Measurements from ENCODE around the gene CISTR.
"Not testable (repeated sequence)": the region's sequence is repeated elsewhere in the genome, so short reads cannot be mapped to it uniquely, and the experiment has no call there.

CISTR gene

DNA sequence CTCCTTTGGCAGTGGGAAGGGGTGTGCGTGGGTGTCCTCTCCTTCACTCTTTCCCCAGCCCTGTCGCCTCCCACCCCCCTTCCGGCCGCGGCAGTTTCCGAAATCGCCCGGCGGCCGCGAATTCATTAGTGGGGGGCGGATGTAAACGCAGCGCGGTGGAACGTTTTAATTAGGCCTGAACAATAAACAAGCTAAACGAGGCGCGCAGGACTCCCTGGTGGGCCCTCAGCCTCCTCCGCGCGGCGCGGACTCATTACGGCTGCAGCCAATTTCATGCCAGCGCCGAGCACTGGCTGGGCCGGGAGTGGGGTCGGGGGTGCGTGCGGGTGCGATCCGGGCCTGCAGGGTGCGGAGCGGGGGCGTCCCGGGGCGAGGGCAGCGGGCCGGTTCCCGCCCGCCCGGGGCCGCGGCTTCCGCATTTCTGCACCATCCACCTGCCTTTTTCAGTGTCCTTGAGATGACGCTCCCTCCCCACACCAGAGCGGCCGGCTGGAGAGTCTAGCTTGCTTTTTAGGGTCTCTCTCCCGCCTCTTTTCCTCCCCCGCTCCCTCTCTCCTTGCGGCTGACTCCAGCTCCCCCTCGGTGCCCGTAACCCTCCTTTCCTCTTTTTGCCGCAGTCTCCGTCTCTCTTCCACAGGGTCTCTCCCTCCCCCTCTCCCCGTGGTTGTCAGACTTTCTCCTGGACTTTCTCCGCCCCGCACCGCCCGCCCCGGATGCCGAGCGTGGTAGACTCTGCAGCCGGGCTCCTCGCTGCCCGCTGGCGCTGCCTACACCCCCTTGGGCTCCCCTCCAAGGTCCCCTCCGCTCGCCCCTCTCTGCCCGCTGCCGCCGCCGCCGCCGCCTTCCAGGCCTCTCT lies at the start of gene CISTR:
Gene CISTR, minus strand, starts transcription at position 644 of the 856 bp plus-strand sequence.
- DNase-seq, result no peak

DNA sequence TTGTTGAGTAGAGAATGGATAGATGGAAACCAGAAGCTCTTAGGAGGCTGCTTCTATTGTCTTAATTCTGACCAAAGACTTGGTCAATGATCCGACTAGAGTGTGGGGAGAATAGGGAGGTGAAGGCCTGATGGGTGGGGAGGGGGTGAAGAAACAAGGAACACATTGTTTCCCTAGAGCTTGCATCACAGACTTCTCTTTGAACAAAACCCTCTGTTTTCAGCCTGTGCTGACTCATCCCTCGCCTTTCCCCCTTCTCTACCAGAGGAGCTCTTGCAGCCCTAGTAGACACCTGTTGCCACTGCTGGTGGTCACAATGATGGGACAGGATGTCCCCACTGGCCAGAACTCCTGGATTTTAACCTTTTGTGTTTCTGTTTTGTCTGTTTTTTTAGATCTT lies 46.8 kb upstream of the CISTR start:
- no peak for DNase-seq

DNA sequence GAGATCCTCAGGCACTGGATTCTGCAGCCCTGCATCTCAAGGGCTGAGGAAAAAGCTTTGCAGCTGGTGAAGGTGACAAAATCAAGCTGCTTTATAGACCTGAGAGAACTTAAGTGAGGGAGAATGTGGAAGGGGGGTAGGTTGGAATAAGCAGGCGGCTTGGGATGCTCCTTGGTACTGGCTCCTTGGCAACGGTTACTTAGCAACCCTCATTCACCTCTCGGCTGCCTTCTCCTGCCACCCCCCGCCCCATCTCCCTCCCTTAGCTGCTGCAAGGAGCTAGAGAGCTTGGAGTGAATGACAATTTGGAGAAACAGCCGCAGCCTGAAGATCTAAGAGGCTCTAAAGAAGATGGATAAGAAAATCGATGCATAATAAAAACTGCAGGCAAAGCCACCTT lies 44.1 kb upstream of the CISTR start:
- DNase-seq, result no peak

DNA sequence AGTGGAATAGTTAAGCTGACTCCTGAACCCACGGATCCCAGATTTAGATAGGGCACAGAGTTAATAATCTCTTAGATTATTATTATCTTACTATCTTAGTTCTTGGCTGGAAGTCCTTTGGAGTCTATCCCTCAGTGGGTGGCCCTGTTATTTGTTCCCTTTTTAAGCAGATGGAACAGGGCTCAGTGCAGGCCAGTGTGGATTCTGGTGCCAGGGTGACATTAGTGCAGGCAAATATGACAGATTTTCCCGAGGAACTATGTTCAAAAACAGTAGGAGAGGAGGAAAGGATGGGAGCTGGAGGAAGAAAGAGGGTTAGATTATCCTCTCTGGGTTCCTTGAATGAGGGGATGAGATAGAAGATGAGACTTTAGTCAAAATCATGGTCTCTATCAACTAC lies 41.4 kb upstream of the CISTR start:
- DNase-seq, result no peak

DNA sequence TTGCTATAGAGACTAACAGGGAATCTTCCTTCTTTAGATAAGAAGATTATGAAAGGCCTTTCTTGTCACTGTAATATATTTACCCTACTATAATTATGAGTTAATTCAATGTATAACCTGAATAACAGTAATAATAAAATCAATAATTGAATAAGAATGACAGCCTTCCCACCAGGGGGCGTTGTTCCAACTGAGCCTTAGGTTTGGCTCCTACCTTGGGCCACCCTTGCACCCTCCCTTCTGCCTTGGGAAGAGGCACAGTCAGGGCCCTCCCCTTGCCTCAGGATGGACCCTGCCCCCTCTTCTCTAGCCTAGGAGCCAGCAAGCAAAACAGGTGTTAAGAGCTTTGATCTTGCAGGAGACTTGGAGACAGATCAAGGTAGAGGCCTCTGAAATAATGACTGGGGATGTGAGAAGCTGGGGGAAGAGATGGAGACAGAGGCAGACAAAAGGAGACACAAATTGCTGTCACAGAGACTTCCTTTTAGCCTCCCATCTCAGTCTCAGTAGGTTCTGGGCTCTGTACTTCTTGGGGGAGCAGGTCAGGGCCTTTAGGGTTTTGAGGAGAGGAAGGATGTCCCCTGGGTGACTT lies 40.1 kb upstream of the CISTR start:
- DNase-seq, result no peak

DNA sequence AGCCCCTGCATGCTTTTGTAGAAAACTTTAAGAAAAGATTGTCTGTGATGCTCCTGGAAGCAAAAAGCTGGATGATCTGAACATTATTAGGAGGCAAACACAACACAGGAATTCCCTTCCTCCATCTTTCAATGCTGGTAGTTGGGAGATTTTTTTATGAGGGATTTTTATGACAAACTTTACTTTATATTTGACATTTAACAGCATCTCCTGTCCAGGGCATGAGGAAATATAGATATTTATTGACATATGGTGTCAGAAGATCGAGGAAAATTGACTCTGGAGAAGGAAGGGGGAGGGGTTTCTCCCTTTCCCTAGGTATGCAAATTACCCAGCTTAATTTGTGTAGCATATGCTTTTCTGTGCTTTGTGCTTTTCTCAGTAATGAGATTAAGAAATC lies 37.8 kb upstream of the CISTR start:
- no peak for DNase-seq

DNA sequence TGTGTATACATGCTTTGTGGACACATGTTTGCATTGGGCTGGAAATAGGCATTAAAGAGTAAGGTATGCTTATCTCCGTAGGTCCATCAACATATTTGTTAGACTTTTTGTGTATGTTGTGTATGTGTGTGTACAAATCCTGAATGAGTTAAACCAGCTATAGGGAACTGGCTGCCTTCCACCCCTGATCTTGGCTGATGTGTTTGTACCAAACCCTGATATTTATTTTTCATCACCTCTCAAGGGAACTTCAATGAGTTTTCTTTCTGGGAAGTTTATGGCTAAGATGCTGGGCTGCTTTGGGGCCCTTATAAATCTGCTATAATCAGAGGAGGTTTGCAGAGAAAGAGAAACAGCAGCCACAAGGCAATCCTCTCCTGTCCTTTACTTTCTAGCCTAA lies 37.1 kb upstream of the CISTR start:
- DNase-seq, result no peak

DNA sequence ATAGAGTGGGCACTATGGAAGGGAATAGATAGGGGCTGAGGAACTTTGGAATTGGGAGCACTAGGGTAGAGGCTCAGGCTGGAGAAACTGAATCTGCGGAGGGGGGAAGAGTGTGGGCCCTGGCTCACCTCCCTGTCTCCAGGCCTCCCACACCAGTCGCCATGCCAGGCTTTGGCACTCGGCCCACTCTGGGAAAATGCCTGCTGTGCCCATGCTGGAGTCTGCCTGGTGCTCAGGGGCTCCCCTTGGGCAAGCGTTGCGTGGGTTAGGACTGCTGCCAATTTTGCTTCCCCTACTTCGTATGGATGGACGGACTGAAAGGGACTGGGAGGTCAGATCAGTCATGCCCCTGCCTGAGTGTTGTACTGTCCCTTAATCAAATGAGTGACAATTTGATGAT lies 34.6 kb upstream of the CISTR start:
- DNase-seq, result no peak

DNA sequence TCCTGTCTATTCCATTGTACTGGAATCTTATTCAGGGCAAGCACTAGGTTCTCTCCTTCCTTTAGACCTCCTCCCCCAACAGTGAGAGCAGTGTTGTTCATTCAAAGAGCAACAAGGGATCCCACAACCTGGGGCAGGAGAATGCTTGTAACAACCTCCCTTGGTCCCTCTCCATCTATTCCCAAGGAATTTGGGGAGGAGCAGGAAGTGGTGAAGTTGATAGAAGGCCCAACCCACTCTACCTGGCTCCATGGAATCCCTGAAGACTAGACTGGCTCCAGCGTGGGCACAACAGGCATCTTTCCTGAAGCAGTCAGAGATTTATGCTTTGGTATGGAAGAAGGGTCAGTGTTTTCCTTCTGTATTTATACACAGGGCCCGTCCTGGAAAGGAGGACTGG lies 33.4 kb upstream of the CISTR start:
- DNase-seq, result no peak

DNA sequence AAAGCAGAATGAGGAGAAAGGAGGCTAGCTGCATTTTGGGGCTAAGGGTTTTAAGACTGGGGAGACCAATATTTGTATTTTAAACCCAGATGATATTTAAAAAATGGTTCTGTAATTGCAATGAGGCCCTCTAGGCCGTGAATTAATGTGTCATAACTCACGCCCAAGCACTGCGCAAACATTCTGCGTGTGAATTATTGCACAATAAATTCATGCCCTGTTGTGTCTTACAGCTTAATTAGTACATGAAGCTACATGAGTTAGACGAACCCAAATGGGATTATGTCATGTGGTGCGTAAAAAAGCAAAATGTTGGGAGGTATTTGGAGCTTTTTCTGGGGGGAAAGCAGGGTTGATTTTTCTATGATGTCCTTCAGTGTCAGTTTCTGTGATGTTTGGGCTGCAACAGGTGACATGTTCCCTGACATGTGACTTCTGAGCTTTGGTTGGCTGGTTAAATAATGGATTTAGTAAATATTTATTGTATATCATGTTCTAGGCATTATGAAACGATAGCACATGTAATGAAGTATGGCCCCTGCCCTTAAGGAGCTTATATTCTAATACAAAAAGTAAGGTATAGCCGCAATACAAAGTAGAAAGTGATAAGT lies 30.4 kb upstream of the CISTR start:
- DNase-seq, result no peak

DNA sequence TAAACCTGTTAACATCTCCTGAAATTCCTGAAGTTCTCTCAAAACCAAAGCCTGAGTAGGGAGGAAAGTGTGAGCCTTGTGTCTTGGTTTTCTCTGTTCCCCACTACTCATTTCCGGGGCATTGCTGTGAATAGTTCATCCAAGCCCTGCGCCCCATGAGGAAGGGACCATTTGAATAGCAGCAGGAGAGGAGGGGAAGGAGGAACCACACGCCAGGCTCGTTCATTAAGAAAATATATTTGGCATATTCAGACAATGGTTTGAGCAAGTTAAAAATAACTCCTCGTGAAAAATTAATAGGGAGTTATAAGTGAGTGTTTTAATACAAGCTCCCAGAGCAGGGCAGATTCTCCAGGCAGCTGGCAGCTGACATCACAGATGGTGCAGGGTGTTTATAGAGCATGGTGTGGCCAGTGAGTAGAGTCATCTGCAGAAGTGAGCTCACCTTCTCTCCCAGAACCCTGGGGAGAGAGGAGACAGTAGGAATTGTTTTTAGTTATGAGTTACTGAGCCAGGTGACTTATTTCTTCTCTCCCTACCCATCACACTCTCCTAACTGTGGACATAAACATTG lies 29.5 kb upstream of the CISTR start:
- DNase-seq, result no peak

DNA sequence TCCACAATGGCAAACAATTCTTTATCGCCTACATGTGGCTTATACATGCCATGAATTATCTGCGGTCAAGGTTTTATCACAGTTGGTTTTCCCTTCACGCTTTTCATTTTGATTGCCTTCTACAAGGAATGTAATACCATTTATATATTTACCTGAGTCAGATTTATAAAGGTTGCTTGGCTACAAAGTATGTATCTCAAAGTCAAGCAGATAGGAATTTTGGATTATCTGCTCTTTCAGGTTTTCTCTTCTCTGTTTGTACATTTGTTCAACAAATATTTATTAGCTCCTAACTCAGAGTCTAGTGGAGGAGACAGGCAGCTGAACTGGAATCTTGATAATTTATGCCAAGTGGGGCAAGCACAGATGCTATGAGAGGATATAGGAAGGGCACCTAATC lies 28.5 kb upstream of the CISTR start:
- no peak for DNase-seq

DNA sequence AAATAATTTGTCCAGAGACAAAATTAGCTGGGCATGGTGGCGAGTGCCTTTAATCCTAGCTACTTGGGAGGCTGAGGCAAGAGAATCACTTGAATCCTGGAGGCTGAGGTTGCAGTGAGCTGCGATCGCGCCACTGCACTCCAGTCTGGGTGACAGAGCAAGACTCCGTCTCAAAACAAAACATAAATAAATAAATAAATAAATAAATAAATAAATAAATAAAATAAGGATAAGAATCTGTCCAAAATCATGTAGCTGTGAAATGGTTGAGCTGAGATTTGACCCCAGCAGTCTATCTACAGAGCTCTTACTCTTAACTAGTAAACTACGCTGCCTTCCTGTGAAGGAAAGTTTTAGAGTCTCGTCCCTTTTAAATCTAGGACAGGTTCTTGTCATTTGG lies 27.9 kb upstream of the CISTR start:
- DNase-seq, result not testable (repeated sequence)

DNA sequence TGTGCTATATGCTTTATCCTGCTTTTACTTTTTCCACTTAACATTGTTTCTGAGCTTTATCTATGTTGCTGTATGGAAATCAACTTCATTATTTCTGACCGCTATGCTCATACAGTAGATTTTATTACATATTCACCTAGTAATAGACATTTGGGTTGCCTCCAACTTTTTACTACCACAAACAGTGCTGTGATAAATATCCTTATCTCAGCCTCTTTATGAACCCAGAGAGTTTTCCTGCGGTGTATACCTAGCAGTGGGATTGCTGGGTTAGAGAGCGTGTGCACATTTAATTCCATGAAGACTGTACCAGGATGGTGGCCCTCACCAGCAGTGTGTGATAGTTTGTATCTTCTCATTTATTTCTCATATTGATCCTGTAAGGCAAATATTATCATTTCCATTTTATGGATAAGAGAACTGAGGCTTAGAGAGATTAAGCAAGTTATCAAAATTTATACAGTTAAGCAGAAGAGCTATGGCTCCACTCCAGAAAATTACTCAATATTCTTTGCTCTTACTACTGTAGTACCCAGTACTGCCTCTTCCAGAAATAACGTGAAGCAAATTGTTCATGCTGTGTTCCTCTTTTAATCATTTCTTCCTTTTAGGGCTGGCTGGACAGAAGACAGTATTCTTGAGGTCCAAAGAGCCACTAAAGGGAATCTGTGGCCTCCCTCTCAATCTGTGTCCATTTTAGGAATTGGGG lies 26.3 kb upstream of the CISTR start:
- DNase-seq, result no peak

DNA sequence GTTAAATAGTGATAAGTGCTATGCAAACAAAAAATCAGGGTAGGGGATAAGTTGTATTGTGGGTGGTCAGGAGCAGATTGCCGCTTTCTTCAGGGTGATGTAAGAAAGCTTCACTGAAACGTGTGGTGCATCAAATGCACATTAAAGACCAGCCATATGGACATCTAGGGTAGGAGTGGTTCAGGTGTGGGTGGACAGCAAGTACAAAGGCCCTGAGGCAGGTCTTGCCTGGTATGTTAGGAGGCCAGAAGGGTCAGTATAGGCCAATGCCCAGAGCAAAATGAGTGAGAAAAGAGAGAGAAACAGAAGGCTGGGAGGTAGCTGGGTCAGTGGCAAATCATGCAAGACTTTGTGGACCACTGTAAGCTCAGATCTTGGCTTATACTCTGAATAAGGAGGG lies 25.6 kb upstream of the CISTR start:
- DNase-seq, result no peak

DNA sequence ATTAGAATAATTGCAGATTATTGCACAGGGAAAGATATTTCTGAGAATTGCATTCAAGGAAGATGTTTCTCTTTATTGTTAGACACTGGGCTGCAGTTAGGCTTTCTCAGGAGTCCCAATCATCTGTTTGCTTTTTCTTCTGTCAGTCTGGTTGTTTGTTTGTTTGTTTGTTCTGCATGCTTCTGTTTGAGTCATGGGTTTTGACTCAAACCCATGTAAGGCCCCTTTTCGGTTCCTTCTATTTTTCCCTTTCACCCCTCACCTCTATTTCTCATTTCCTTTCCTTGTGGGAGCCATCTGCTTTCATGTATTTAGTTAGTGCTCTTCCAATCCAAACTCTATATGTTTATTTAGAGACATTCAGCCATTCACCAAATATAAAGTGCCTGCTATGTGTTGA lies 25.1 kb upstream of the CISTR start:
- no peak for DNase-seq

DNA sequence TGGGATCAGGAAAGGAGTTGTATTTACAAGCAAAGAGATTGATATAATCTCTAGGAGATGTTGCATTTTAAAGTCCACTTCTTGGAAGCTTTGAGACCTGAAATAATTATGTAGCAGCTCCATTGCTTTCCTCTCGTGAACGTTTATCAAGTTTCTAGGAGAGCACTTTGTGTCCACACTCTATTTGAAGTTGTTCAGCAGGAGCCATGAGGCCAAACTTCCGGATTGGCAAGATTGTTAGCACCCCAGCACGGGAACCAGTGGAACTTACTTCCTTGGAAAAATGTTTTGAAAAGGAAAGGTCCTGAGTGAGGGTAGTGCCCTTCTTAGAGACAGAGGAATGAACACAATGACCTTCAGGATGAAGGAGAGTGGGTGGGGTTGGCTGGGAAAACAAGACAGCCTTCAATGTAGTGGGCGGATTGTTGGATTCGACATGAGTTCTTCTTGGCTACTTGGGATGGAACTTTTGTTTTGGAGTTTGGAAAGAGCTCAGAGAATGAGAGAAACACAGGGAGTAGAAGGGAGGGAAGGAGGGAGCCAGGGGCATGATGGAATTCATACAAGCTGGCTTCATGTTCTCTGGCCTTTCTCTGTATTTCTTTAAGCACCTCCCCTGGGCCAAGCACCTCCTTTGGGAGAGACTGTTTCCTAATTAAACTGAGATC lies 23.8 kb upstream of the CISTR start:
- no peak for DNase-seq

DNA sequence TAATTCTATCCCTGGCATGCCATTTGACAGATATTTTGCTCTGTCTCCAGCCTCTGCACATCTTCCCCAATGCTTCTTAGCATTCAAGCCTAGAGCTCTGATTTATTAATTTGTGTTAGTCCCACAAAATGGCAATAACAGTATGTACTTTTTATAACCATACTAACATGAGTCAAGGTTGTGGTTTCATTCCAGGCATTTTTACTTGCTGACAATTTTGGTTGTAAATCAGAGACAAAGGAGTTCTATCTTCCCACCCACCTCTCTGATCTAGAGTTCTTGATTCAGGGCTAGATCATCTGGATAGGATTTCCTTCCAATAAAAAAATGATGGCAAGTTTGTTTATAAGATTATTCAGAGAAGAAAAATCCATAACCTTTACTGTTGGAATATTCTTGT lies 18.5 kb upstream of the CISTR start:
- no peak for DNase-seq

DNA sequence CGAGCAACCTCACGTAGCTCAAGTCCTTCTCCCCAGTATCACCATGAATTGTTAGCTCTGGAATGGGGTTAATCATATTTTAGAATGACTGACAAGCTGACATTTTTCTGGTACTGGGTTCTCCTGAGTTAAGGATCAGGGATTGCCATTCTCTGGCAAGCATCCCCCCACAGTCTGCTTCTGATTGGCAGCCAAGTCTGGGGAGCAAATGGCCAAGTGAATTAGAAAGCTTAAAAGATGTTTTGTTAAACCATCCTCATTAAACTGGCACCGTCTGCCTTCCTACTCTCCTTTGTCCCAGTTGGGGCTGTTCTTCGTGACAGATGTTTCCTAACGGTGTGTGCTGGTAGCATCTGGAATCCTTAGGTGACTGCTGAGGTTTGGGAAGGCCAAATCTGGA lies 17.2 kb upstream of the CISTR start:
- DNase-seq, result no peak

DNA sequence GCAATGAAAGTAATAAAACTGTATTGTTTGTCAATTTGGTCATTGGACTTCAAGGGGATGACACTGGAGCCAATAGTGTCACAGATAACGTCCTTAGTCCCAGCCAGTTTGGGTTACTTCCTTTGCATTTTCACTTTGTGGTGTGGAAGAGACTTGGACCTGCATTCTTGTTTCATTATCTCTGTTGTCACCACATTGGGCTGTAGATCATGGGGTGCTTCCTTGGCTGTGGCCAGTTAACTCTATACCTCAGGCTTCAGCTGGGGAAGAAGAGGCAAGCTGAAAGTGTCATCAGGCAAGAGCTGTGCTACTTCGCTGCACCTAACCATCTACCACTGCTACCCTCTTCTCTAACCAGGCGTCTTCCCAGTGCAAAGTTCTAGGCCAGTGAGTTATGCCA lies 15.1 kb upstream of the CISTR start:
- DNase-seq, result no peak

DNA sequence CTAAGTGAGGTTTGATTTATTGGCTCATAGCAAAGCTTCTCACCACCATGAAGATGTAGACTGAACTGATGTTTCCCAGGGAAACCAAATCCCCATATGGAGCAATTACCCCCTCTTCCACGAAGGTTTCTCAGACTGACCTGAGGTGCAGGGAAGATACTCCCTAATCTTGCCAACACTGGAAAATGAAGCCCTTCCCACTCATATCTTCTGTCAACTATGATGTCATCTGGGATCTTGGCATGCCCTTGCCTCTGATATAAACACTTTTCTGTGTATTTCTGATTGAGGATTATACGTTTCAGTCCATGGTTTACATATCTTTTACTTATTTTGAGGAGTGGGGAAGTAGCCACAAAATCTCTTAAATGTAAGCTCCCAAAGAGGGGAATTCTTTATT lies 14.1 kb upstream of the CISTR start:
- no peak for DNase-seq

DNA sequence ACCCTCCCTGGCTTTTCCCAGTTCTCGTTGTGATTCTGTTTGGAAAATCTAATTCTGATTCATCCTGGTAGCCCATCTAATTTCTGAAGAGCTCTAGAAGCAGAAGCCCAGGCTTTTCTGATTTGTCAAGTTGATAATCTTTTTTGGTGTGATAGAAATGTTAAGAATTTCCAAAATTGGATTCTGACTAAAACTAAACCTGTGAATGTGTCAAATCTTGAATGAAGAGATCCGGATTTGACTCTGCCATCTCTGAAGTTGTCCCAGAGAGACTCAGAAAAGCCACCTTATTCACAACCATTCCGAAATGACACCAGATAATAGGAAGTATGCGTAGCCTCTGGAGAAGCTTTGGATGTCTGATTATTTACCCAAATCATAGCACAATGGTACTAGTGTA lies 12.8 kb upstream of the CISTR start:
- no peak for DNase-seq

DNA sequence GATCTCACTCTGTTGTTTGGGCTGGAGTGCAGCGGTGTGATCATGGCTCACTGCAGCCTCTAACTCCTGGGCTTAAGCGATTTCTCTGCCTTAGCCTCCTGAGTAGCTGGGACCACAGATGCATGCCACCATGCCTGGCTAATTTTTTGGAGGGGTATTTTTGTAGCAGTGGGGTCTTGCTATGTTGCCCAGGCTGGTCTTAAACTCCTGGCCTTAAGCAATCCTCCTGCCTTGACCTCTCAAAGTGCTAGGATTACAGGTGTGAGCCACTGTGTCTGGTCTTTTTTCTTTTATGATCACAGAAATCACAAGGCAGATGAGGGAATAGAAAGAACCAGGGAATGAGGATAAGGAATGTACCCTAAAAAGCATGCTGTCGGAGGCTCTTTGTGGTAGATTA lies 11.0 kb upstream of the CISTR start:
- DNase-seq, result not testable (repeated sequence)

Measured in NCI-H1436 (cell line).